Effector memory CD4-positive, alpha-beta T cell (primary cell): ENCODE data around the gene NUP98.
A peak's percentile ranks its signal among the peaks of the same experiment; 100 is the strongest.
"Not testable (repeated sequence)": the region's sequence is repeated elsewhere in the genome, so short reads cannot be mapped to it uniquely, and the experiment has no call there.

Source experiments
- DNase-seq, 3 donors: peaks; one replicate each; pipeline ENCODE4 v3.0.0-alpha.2; 2020
- H3K27ac ChIP-seq: 2 replicates; pipeline ENCODE4 v1.7.0; 2013; ENCODE audit warnings: mild to moderate bottlenecking, low read length, moderate library complexity; ENCODE audit not compliant: insufficient read depth, poor library complexity, severe bottlenecking
- H3K27me3 ChIP-seq: replicated peaks from 2 replicates; pipeline ENCODE4 v1.7.0; 2013; ENCODE audit warnings: mild to moderate bottlenecking, low read length; ENCODE audit not compliant: insufficient read depth, control insufficient read depth, poor library complexity, severe bottlenecking
- H3K36me3 ChIP-seq: 2 replicates; pipeline ENCODE4 v1.7.0; 2013; ENCODE audit warnings: mild to moderate bottlenecking, low read length, moderate library complexity; ENCODE audit not compliant: control insufficient read depth, insufficient read depth
- H3K4me1 ChIP-seq: 2 replicates; pipeline ENCODE4 v1.7.0; 2013; ENCODE audit warnings: low read length, mild to moderate bottlenecking; ENCODE audit not compliant: control insufficient read depth, insufficient read depth, poor library complexity, severe bottlenecking
- H3K4me3 ChIP-seq: 2 replicates; pipeline ENCODE4 v1.7.0; 2013; ENCODE audit warnings: low read length, low read depth, mild to moderate bottlenecking; ENCODE audit not compliant: insufficient read depth, poor library complexity, severe bottlenecking
- H3K9me3 ChIP-seq: 2 replicates; pipeline ENCODE4 v1.7.0; 2013; ENCODE audit warnings: mild to moderate bottlenecking, low read length, moderate library complexity; ENCODE audit not compliant: control insufficient read depth

Gene NUP98

GRCh38 chr11:3802011-3802790 lies 4.8 kb upstream of the NUP98 start:
- DNase-seq, result no peak
- Histone ChIP-seq H3K9me3 (no peaks in the 10 kb centered on the region), H3K27ac (no peak overlapping the region), H3K4me3 (no peak overlapping the region), H3K4me1 (peaks cover 4% of the 10 kb centered on the region), H3K27me3 (no peaks in the 10 kb centered on the region), H3K36me3 (no peaks in the 10 kb centered on the region)

- no peaks in the 10 kb centered on the region for H3K9me3 ChIP-seq
- H3K27me3 ChIP-seq, result no peaks in the 10 kb centered on the region
- no peak overlapping the region for H3K27ac ChIP-seq
- no peak for DNase-seq
- H3K36me3 ChIP-seq, result no peaks in the 10 kb centered on the region
- no peak overlapping the region for H3K4me3 ChIP-seq
- H3K4me1 ChIP-seq, result peaks cover 11% of the 10 kb centered on the region
Observed at GRCh38 chr11:3799873-3800272, 2.5 kb upstream of the NUP98 start.

GRCh38 chr11:3799143-3799542 lies 1.8 kb upstream of the NUP98 start:
- DNase-seq, result no peak
- no peaks in the 10 kb centered on the region for H3K27me3 ChIP-seq
- H3K4me1 ChIP-seq, result peaks cover 11% of the 10 kb centered on the region
- no peaks in the 10 kb centered on the region for H3K36me3 ChIP-seq
- no peaks in the 10 kb centered on the region for H3K9me3 ChIP-seq
- H3K27ac ChIP-seq, result no peak overlapping the region
- H3K4me3 ChIP-seq, result no peak overlapping the region

DNA sequence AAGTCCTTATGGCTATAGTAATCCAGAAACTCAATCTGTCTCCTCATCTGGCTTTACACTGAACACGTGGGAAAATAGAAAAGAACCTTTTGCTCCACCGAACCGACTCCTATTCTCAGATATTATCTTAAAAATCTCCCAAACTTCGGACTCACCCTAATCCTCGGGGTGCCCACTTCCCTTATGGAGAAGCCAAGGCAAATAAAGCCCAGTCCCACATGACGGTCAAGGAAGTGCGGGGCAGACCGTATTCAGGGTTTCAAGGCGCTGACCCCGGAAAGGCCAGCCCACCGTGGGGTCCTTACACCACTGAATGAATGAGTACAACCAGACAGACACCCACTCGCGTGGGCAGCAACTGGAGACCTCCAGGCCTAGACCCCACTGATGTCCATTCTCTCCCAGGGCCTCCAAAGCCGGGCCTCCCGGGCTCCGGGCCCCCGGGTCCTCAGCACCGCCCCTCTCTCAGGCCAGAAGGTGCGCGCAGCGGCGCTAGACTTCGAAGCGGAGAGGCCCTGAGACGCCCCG lies 489 bp downstream of the NUP98 start:
- H3K27ac ChIP-seq, result peak overlapping the region; percentile 96
- H3K27me3 ChIP-seq, result no peaks in the 10 kb centered on the region
- DNase-seq, result no peak
- H3K9me3 ChIP-seq, result no peaks in the 10 kb centered on the region
- H3K4me3 ChIP-seq, result peak overlapping the region; percentile 95
- H3K4me1 ChIP-seq, result peaks cover 11% of the 10 kb centered on the region
- H3K36me3 ChIP-seq, result peaks cover 9% of the 10 kb centered on the region

- Histone ChIP-seq H3K9me3 (no peaks in the 10 kb centered on the region), H3K4me1 (peaks cover 11% of the 10 kb centered on the region), H3K27ac (peak overlapping the region; percentile 96), H3K36me3 (peaks cover 9% of the 10 kb centered on the region), H3K4me3 (peak overlapping the region; percentile 95), H3K27me3 (no peaks in the 10 kb centered on the region)
- no peak for DNase-seq
Observed at GRCh38 chr11:3796346-3796745, 1.0 kb downstream of the NUP98 start.

DNA sequence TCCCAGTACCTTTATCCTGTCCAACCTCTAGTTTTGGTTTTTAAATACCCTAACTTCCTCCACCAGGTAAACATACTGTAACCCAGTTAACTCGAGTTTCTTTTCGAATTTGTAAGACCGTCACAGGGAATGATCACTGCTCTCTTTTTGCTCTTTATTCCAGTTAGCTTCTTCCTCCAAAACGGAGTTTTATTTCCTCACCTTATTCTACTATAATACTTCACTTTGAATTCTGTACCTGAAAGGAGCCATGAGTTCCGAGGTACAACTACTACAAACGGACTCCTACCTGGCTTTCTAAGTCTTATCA lies 1.4 kb downstream of the NUP98 start:
- Histone ChIP-seq H3K9me3 (no peaks in the 10 kb centered on the region), H3K4me3 (peak overlapping the region; percentile 95), H3K27ac (peak overlapping the region; percentile 96), H3K36me3 (peaks cover 9% of the 10 kb centered on the region), H3K4me1 (peaks cover 11% of the 10 kb centered on the region), H3K27me3 (no peaks in the 10 kb centered on the region)
- no peak for DNase-seq

DNA sequence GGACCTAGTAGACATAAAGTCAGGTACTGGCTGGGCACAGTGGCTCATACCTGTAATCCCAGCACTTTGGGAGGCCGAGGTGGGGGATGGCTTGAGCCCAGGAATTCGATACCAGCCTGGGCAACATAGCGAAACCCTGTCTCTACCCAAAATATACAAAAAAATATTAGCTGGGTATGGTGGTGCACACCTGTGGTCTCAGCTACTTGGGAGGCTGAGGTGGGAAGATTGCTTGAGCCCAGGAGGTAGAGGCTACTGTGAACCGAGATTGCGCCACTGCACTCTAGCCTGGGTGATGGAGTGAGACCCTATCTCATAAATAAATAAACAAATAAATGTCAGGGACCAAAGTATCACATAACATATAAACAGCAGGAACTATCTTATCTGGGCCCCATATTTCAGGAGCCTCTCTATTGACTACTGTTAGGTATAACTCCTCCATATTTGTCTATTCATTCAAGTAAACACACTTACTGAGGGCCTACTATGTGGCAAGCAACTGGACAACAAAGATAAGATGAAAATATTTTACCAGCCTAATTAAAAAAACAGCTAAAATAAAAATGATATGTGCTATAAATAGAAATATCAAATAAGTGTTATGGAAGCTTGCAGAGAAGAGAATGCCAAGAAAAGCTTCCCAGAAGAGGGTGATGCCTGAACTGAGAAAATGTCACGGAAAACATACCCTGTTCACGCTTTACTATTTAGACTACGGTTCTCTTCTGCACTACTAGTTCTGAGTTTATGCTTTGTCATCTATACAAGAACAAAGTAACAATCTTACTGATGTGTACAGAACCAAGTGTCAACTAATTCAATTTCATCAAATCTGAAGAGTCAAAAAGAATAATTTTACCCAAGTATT lies 2.0 kb downstream of the NUP98 start:
- Histone ChIP-seq H3K27me3 (no peaks in the 10 kb centered on the region), H3K9me3 (no peaks in the 10 kb centered on the region), H3K4me1 (peaks cover 11% of the 10 kb centered on the region), H3K36me3 (peaks cover 9% of the 10 kb centered on the region), H3K4me3 (peak overlapping the region; percentile 95), H3K27ac (peak overlapping the region; percentile 96)
- DNase-seq, result no peak

DNA sequence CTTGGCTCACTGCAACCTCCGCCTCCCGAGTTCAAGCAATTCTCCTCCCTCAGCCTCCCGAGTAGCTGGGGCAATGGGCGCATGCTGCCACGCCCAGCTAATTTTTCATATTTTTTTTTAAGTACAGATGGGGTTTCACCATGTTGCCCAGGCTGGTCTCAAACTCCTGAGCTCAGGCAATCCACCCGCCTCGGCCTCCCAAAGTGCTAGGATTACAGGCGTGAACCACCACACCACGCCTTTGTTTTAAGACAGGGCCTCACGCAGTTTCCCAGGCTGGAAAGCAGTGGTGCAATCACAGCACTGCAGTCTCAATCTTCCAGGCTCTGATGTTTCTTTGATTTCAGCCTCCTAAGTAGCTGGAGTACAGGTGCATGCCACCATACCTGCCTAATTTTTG lies 3.0 kb downstream of the NUP98 start:
- DNase-seq, H3K4me3 ChIP-seq, H3K27me3 ChIP-seq, H3K9me3 ChIP-seq, H3K36me3 ChIP-seq, H3K27ac ChIP-seq: not testable (repeated sequence)
- H3K4me1 ChIP-seq, result peaks cover 11% of the 10 kb centered on the region

- Histone ChIP-seq H3K9me3 (no peaks in the 10 kb centered on the region), H3K27me3 (no peaks in the 10 kb centered on the region), H3K4me3 (no peak overlapping the region), H3K27ac (peak overlapping the region; percentile 20), H3K36me3 (peaks cover 3% of the 10 kb centered on the region), H3K4me1 (peaks cover 16% of the 10 kb centered on the region)
- no peak for DNase-seq
Observed at GRCh38 chr11:3786781-3787428, 10.4 kb downstream of the NUP98 start.
